ENCODE results near the gene MRPL24.

Gene MRPL24

DNA sequence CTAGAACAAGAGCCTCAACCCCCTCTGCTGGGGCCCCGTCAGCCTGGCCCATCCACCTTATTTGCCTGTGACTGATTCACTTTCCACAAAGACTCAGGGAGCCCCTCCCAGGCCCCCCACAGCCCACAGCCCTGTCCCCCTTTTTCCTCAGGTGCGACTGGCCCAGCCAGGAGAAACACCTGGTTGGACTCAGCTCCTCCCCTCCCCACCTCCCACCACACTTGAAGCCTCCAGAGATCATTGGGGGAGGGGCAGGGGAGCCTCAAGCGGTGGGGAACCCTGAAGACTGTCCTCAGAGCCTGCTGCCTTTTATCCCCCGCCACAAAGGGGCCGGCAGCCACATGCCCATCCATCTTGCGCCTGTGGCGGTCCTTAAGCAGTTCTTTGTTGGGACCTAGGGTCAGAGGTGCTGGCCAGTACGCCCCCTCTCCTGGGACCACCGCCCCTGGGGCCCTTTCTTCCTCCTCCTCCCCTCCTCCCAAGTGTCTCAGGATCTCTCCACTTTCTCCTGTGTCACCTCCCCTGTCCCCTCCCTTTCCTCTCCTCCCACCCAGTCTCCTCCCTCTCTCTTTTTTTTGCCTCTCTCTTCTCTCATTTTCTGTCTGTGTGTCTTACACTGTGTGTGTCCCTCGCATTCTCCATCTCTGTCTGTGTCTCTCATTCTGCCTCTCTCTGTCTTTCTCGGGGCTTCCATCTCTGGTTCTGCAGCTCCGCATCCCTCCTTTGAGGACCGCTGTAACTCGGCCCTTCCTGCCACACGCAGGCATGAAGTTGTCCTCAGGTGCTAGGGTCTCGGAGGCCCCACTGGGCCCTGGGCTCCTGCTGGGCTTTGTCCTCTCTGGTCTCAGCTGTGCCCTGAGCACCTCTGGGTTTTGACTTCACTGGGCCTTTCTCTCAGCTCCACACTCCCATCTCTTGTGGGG, 47.7 kb downstream of the MRPL24 start:
- peak; percentile 23 for DNase-seq (ENCODE audit: low read depth)
- TF ChIP-seq, protein P1, sequence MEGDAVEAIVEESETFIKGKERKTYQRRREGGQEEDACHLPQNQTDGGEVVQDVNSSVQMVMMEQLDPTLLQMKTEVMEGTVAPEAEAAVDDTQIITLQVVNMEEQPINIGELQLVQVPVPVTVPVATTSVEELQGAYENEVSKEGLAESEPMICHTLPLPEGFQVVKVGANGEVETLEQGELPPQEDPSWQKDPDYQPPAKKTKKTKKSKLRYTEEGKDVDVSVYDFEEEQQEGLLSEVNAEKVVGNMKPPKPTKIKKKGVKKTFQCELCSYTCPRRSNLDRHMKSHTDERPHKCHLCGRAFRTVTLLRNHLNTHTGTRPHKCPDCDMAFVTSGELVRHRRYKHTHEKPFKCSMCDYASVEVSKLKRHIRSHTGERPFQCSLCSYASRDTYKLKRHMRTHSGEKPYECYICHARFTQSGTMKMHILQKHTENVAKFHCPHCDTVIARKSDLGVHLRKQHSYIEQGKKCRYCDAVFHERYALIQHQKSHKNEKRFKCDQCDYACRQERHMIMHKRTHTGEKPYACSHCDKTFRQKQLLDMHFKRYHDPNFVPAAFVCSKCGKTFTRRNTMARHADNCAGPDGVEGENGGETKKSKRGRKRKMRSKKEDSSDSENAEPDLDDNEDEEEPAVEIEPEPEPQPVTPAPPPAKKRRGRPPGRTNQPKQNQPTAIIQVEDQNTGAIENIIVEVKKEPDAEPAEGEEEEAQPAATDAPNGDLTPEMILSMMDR (IDR thresholded peaks at IDR 0.05; ENCODE audit: insufficient read depth, low read depth, low read length, missing control alignments), result no peak
- H3K4me3 ChIP-seq (ENCODE audit: low read depth, low read length), result no peak overlapping the region

DNA sequence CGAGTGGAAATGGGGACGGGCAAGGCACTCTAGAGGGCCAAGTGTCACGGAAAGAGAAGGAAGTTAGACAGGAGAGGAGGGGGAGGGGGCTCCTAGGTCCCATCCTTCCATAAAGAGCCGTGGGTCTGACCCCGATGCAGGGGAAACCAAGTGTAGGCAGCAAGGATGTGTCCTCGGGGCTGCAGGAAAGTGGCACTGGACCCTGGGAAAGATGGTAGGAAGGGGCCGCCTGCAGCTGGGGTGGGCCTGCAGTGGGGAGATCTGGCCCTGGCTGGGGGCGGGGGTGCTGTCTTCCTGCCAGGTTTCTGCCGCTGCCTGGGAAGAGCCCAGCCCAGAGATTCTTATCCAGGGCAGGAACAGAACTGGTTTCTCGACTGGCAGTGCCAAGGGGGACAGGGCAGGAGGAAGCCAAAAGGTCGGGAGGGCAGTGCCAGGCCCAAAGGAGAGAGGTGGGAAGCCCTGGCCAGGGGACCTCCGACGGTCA, 48.4 kb downstream of the MRPL24 start:
- H3K4me3 ChIP-seq (ENCODE audit: low read depth, low read length), result no peak overlapping the region
- DNase-seq (ENCODE audit: low read depth), result no peak
- TF ChIP-seq, protein P1 (IDR thresholded peaks at IDR 0.05; ENCODE audit: insufficient read depth, low read depth, low read length, missing control alignments), result no peak

DNA sequence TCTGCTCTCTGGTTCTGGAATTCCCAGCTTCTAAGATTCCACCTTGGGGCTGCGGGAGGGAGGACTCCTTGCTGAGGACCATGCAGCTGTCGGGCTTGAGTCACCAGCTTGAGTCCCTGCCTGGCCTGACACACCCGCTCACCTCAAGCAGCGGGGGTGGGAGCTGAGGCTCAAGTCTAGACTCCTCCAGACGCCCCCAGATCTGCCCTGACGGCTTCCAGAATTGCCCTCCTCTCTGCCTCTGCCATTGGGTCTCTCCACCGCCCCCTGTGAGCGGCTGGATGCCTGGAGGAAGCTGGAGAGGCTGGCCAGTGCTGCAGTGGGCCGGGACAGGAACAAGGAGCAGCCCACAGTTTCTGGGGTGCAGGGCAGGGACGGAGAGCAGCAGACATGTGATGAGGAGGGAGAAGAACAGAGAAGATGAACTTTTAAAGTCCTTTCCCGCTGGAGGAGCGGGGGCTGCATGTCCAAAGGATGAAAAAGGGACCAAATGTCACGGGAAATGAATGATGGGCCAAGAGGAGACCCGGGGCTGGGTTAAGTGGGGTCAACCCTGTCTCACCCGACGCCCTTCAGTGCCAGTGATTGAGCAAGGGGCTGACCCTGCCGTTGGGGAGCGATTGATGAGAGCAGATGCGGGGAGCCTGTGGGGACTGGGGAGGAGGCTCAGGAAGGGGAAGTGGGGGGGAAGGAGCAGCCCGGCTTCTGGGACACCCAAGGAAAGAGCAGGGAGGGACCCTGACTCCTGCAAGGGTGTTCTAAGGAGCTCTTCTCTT, 49.0 kb downstream of the MRPL24 start:
- TF ChIP-seq, protein P1 (IDR thresholded peaks at IDR 0.05; ENCODE audit: insufficient read depth, low read depth, low read length, missing control alignments), result no peak
- no peak overlapping the region for H3K4me3 ChIP-seq (ENCODE audit: low read depth, low read length)
- DNase-seq (ENCODE audit: low read depth), result no peak

DNA sequence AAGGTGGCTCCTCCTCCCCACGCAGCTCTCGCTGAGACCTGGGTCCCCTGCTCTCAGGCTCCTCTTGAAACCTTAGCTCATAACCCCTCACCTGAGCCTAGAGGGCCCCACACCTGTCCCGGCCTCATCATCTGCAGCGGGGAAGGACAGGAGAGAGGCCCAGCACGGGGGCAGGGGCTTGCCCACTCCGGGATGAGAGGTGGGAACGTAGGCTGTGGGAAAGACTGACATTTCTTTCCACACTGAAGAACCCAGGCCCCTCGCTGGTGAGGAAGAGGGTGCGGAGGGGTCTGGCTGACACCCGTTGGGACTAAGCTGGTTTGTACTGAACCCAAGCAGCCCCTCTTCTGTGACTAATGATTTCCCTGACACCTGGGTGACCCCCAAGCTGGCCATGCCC, 49.7 kb downstream of the MRPL24 start:
- TF ChIP-seq, protein P1 (IDR thresholded peaks at IDR 0.05; ENCODE audit: insufficient read depth, low read depth, low read length, missing control alignments), result no peak
- H3K4me3 ChIP-seq (ENCODE audit: low read depth, low read length), result no peak overlapping the region
- DNase-seq (ENCODE audit: low read depth), result no peak

DNA sequence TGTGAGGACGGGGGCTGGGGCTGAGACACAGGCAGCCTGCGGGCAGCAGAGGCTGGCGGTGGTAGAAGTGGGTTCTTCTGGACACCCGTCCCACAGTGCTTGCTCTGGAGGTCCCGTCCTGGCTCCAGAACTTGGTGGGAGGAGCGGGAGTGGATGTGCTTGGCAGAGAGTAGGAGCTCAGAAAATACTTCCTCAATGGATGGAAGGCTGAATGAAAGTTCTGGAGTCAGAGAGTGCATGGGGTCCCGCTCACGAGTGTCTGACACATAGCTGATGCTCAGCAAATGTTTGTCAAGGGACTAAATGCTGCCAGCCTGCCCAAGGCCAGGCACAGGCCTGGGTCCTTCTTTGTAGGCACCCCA, 50.2 kb downstream of the MRPL24 start:
- DNase-seq (ENCODE audit: low read depth), result no peak
- no peak overlapping the region for H3K4me3 ChIP-seq (ENCODE audit: low read depth, low read length)
- TF ChIP-seq, protein P1 (IDR thresholded peaks at IDR 0.05; ENCODE audit: insufficient read depth, low read depth, low read length, missing control alignments), result no peak

DNA sequence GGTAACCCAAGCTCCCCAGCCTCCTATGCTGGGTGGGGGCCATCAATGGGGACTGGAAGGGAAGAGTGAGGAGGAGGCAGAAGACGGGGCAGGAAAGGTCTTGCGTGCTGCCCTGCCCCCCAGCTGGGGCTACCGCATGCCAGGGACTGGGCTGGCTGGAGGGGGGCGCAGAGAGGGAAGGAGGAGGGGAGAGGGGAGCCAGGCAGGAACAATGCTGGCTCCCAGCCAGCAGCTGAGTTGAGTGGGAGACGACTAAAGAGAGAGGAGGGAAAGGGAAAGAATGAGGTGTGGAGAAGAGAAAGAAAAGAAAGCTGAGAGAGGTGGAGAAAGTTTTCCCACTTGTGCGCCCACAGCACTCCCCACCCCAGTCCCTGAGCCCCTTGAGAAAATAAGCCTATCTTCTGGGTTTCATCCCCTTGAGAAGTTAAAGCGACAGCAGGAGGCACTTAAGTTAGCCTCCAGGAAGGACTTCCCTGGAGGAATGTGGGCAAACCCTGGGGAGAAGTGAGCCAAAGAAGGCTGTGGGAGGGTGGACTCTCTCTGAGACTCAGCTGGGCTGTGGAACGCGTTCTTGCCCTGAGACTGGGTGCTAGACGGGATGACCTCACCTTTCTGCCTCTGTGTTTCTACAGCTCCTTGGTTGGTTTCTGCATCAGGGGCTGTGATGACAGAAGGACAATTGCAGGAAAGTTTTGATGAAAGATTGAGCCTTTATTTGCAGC, 50.8 kb downstream of the MRPL24 start:
- DNase-seq (ENCODE audit: low read depth), result no peak

More for the DNA sequence above, 50.8 kb downstream of the MRPL24 start:
- TF ChIP-seq, protein P1 (IDR thresholded peaks at IDR 0.05; ENCODE audit: insufficient read depth, low read depth, low read length, missing control alignments), result no peak
- no peak overlapping the region for H3K4me3 ChIP-seq (ENCODE audit: low read depth, low read length)
